Fibroblast of skin of right quadriceps (primary cell): ENCODE results near the gene GOLM1.
"Not testable (repeated sequence)": the region's sequence is repeated elsewhere in the genome, so short reads cannot be mapped to it uniquely, and the experiment has no call there.

Experiments used
- DNase-seq: peaks from one replicate; pipeline ENCODE4 v3.0.0-alpha.2; 2013

GOLM1 gene

GRCh38 chr9:86098824-86099700 is at the start of gene GOLM1:
Gene GOLM1, minus strand, starts transcription at chr9:86099558. Its CDS starts 20,238 bp downstream, at chr9:86079320.
- DNase-seq, result peak; percentile 67

GRCh38 chr9:86146671-86147070 is 47.3 kb upstream of the GOLM1 start:
- peak; percentile 25 for DNase-seq

- DNase-seq, result not testable (repeated sequence)
These were observed 46.6 kb upstream of the GOLM1 start for GRCh38 chr9:86145960-86146359.

GRCh38 chr9:86142973-86143372 is 43.6 kb upstream of the GOLM1 start:
- DNase-seq, result no peak

GRCh38 chr9:86141843-86142242 is 42.5 kb upstream of the GOLM1 start:
- DNase-seq, result peak; percentile 3

GRCh38 chr9:86135371-86135770 is 36.0 kb upstream of the GOLM1 start:
- DNase-seq, result no peak

GRCh38 chr9:86134361-86134760 is 35.0 kb upstream of the GOLM1 start:
- no peak for DNase-seq

- DNase-seq, result no peak
These were observed 29.0 kb upstream of the GOLM1 start for GRCh38 chr9:86128235-86128822.

GRCh38 chr9:86126998-86127972 is 27.9 kb upstream of the GOLM1 start:
- DNase-seq, result peak; percentile 81

GRCh38 chr9:86122311-86122710 is 23.0 kb upstream of the GOLM1 start:
- DNase-seq, result no peak

- no peak for DNase-seq
These were observed 20.1 kb upstream of the GOLM1 start for GRCh38 chr9:86119457-86119856.

- no peak for DNase-seq
These were observed 17.1 kb upstream of the GOLM1 start for GRCh38 chr9:86116425-86116824.

GRCh38 chr9:86115886-86116285 is 16.5 kb upstream of the GOLM1 start:
- DNase-seq, result no peak

- DNase-seq, result no peak
These were observed 12.7 kb upstream of the GOLM1 start for GRCh38 chr9:86112057-86112456.

GRCh38 chr9:86102626-86103025 is 3.3 kb upstream of the GOLM1 start:
- DNase-seq, result no peak

GRCh38 chr9:86099701-86100364 is 475 bp upstream of the GOLM1 start:
- peak; percentile 56 for DNase-seq

GRCh38 chr9:86097510-86098224 is 1.7 kb downstream of the GOLM1 start:
- DNase-seq, result no peak

- DNase-seq, result peak; percentile 38
These were observed 3.0 kb downstream of the GOLM1 start for GRCh38 chr9:86096386-86096785.

- DNase-seq, result no peak
These were observed 5.4 kb downstream of the GOLM1 start for GRCh38 chr9:86093788-86094555.

GRCh38 chr9:86091477-86091876 is 7.9 kb downstream of the GOLM1 start:
- DNase-seq, result no peak

GRCh38 chr9:86082870-86083269 is 16.5 kb downstream of the GOLM1 start:
- no peak for DNase-seq
